Activated T-cell treated with anti-CD3 and anti-CD28 coated beads for 24 hours (primary cell): Measurements from ENCODE around the gene FAM222B.
"Not testable (repeated sequence)": the region's sequence is repeated elsewhere in the genome, so short reads cannot be mapped to it uniquely, and the experiment has no call there.

ENCODE experiments used
- DNase-seq: peaks from one replicate; pipeline ENCODE4 v3.0.0-alpha.2; 2020; ENCODE audit warnings: low read depth

The FAM222B gene

DNA sequence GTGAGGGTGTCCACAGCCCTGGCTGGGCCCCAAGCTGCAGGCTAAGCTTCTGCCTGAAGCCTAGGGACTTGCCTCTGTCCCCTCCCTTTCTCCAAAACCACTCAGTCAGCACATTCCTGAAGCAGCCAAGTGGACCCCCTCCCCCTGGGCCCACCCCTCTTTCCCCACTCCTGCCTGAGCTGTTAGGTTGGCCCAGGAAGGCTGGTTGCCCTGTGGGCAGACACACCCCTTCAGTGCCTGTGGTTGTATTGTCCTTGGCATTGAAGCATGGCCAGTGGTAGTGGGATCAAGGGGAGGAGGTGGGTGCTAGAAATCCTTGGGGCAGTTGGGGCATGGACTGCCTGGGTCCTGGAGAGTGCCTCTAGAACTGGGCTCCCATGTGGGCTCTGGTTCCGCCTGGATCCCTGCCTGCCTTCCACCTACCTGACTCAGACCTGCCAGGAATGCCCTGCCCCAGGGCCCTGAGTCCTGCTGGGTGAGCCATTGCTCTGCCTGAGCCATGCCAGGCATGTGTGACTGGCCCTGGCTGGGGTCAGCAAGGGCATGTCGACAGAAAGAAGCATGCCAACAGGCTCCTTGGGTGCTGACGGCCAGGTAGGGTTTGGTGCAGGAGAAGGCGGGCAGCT lies 96.7 kb downstream of the FAM222B start:
- no peak for DNase-seq

DNA sequence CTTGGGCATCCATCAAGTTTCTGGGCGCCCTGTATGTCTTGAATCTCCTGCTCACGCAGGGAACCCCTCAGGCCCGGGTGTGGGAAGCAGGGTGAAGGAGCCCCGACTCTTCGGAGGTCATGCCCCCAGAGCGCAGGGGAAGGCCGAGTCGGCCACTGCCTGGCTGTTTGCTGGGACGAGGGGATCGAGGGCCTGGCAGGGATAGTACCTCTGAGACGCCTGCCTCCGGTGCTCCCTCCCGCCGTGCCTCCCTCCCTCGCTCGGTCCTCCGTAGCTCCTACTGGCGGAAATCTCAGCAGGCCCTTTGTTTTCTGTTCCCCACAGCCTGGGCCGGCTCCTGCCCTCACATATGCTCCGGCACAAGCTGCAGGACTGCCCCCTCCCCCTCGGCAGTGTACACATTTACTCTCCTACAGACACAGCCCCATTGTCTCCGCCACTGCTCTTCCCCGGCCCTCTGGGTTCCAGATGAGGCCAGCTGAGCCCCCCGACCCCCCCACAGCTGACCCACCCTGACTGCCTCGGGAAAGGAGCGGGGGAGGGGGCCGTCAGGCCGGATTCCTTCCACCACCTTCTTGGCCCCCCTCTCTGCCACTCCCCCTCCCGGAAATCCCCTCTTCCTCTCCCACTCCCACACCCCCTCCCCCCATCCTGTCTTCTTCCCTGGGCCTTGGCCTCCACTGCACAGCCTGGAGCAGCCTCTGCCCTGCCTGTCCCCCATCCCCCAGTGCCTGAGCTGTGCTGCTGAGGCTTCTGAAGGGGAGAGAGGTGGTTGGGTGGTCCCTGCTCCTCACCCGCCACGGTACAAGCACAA lies 97.4 kb downstream of the FAM222B start:
- no peak for DNase-seq

DNA sequence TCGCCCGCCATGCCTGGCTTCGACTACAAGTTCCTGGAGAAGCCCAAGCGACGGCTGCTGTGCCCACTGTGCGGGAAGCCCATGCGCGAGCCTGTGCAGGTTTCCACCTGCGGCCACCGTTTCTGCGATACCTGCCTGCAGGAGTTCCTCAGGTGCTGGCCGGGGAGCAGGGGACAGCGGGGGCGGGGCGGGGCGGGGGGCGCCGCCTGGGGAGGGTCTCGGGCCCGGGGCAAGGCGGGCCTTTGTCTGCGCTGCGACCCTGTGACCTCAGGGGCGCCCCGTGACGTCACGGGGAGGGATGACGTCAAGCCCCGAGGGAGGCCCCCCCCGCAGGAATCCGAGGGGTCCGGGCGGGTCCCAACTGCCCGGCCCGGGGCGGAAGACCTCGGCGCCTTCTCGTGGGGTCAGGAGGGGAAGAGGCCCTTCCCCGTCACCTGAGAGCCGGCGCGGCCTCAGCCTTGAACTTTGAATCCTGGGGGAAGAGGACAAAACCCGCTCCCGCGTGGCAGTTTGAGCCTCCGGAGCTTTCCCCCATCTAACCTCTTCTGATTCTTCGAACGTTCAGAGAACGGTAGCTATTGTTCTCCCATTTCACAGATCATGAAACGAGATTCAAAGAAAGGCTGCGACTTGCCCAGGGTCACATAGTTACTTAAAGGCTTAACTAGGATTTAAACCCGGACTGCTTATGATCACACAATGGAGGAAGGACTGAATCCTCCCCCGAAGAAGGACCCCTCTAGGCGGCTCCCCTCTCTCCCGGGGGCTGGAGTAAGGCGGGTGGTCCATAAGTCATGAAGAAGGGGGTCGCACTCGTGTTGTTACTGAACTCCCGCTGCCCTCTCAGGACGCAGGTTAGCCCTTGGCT lies 98.3 kb downstream of the FAM222B start:
- DNase-seq, result peak; percentile 62

DNA sequence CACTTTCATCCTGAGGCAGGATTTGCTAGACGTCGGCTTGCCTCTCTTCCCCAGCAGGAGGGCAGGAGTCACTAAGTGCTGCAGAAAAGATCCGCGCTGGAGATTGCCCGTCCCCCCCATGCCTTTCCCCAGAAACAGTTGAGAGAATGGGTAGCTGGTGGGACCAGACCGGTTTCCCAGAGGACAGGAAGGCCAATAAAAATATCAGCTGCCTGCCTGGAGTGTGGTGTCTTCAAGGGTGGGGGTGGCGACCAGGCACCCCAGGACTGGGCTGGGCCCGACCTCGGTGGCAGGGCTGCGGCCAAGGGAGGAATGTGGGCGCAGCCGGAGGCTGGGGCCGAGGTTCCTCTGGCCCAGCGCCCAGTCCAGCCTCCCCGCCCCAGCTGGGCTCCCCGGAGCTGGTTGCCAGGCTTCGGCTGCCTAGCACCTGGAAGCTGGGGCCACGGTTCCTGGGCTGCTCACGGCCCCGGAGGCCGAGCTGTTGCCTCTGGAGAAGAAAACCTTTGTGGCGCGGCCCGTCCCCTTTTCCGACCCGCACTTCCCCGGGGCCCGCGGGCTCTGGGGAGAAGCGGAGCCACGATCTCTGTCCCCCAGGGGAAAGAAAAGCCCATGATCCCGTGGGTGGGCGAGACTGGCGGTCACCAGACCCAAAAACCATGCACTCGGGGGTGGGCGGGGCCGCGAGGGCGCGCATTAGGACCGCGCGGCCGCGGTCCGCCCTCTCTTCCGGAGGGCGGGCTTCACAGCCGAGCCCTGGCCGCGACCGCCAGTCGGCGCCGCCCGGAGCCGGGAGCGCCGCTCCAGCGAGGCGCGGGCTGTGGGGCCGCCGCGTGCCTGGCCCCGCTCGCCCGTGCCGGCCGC lies 99.1 kb downstream of the FAM222B start, which contains the start of gene TRAF4:
TRAF4 (plus strand) TSS at position 769 of the 861 bp plus-strand sequence. CDS start 102 bp downstream, outside the sequence.
- peak; percentile 70 for DNase-seq

DNA sequence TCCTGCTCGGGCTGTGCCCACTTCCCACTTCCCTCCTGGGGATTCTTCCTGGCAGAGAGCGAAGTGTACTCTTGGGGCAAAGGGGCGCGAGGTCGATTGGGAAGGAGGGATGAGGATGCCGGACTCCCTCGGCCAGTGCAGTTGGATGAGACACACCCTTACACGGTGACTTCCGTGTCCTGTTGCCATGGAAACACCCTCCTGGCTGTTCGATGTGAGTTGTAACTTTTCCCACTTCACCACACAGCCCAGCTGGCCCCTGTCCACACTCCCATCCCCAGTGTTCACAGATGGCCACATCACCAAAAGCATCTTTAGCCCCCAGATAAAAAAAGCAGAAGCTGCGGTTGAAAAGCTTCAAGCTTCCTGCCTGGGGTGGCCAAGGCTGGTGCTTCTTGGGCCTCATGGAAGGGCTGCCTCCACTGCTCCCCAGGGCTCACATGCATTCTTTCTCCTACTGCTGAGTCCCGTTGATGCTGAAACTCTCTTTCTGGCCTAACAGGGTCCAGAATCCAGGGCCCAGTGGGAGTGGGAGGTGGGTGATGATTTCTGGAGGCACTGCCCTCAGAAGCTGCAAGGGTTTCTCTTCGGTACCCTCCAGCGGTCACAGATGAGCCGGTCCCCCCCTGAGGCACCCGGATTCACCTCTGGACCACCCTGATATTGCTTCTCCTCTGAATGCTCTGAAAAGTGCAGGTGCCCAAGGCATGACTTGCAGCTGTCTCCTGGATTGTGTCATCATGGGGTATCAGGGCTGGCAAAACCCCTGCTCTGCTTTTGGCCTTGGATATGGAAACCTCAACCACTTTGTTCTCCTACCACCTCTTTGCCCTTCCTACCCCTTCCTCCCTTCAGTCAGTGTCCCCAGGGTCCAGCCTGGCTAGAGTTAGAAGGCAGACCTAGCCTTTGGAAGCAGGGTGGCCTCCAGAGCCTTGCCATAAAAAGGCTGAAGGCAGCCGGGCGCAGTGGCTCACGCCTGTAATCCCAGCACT lies 100.9 kb downstream of the FAM222B start:
- no peak for DNase-seq

DNA sequence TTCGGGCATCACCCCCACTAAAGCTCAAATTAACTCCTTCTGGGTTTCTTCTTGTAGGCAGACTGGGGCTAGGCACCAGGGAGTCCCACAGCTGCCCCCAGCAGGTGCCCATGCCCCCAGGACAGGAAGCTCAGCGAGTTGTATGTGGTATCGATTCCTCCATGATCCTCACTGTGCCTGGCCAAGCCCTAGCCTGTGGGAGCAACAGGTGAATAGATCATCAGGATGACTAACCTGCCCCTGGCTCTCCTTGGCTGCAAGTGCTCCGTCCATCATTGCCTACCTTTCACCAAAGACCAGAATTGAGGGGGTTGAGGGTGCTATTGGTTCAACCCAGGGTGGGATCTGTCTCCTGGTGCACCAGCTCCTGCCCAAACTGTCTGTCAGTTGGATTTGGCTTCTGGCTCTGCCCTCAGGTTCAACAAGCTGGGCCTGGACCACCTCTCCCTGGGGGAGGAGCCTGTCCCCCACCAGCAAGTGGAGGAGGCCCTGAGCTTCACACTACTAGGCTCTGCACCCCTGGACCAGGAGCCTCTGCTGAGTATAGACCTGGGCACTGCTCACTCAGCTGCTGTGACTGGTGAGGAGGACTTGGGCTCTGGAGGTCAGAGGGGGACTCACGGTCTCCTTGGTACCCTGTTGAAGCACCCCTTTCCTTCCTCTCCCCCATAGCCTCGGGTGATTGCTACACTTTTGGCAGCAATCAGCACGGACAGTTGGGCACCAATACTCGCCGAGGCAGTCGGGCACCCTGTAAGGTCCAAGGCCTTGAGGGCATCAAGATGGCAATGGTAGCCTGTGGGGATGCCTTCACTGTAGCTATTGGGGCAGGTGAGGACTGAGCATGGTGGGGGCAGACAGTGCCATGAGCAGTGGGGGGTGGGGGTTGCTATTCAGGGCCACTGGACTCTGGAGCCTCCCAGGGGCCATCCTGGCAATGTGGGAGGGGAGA lies 101.9 kb downstream of the FAM222B start:
- DNase-seq, result no peak

DNA sequence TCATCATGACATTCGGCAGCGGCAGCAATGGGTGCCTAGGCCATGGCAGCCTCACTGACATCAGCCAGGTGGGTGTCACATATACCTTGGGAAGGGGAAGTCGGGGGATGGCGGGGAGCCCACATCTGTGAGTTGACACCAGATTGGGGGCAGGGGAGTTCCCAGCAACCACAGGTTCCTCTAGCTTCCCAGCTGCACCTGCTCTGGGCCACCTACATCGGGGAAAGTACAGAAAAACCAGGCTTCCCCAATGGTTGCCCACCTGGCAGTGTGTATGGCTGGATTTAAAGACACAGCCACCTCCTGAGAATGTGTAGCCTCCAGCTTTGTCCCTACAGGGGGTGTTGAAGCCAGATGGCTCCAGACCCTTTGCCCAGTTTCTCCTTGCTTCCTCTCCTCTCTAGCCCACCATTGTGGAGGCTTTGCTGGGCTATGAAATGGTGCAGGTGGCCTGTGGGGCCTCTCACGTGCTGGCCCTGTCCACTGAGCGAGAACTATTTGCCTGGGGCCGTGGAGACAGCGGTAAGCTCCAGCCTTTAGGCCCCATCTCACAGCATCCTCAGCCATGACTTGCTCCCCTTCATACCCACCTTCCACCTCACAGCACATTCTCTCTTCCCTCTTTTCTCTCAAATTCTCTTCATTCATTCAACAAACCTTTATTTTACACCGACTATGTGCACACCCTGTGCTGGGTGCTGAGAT lies 103.8 kb downstream of the FAM222B start:
- DNase-seq, result no peak

DNA sequence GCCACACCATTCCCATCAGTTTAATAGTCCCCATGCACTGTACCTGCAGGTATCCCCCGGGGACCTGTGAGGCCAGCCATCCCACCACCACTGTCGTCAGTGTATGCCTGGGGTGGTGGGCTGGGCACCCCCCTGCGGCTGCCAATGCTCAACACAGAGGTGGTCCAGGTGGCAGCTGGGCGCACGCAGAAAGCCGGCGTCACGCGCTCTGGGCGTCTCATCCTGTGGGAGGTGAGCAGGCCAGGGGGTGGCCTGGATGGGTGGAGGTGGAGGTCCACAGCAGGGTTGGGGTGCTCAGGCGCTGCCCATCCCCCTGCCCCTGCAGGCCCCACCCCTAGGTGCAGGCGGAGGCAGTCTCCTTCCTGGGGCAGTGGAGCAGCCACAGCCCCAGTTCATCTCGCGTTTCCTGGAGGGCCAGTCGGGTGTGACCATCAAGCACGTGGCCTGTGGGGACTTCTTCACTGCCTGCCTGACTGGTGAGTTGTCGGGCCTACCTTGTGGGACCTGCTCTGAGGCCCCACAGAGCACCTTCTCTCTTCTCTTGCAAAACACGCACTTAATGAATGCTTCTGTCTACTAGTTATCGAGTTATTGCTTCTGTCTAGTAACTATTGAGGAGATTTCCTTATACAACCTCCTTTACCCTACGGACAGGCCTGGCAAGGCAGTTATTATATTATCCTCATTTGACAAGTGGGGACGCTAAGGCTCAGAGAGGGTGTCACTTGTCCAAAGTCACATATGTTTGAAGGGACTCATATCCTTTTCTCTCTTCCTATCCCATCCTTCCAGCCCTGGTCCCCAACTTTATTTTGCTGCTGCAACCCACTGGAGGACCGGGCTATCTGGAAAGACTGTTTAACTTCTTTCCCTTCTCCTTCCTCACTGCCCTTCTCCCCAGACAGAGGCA lies 104.6 kb downstream of the FAM222B start:
- no peak for DNase-seq

DNA sequence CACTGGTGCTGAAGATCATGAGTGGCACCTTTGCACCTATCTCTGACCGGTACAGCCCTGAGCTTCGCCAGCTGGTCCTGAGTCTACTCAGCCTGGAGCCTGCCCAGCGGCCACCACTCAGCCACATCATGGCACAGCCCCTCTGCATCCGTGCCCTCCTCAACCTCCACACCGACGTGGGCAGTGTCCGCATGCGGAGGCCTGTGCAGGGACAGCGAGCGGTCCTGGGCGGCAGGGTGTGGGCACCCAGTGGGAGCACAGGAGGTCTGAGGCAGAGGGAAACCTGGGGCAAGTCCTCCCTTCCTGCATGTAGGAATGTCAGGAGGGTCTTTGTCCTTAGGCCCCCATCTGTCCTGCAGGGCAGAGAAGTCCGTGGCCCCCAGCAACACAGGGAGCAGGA lies 105.3 kb downstream of the FAM222B start:
- DNase-seq, result no peak

DNA sequence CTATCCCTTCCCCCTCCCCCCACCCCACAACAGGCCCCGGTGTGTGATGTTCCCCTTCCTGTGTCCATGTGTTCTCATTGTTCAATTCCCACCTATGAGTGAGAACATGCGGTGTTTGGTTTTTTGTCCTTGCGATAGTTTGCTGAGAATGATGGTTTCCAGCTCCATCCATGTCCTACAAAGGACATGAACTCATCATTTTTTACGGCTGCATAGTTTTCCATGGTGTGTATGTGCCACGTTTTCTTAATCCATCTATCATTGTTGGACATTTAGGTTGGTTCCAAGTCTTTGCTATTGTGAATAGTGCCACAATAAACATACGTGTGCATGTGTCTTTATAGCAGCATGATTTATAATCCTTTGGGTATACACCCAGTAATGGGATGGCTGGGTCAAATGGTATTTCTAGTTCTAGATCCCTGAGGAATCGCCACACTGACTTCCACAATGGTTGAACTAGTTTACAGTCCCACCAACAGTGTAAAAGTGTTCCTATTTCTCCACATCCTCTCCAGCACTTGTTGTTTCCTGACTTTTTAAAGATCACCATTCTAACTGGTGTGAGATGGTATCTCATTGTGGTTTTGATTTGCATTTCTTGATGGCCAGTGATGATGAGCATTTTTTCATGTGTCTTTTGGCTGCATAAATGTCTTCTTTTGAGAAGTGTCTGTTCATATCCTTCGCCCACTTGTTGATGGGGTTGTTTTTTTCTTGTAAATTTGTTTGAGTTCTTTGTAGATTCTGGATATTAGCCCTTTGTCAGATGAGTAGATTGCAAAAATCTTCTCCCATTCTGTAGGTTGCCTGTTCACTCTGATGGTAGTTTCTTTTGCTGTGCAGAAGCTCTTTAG lies 106.4 kb downstream of the FAM222B start:
- not testable (repeated sequence) for DNase-seq

DNA sequence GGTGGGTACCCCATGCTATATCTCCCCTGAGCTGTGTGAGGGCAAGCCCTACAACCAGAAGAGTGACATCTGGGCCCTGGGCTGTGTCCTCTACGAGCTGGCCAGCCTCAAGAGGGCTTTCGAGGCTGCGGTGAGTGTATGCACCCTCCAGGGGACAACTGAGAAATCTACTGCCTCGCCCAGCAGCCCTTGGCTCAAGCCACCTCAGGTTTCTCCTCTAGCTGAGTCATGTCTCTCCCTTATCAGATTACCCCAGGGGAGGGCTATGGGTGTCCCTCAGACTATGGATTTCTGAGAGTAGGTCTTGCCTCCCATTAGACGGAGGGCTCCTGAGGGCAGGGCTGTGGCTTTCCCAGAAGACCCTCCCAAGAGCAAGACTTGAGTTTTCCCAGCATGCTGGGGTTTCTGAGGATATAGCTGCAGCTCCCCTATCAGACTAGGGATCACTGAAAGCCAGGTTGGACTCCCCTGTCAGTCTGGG lies 107.3 kb downstream of the FAM222B start:
- no peak for DNase-seq

DNA sequence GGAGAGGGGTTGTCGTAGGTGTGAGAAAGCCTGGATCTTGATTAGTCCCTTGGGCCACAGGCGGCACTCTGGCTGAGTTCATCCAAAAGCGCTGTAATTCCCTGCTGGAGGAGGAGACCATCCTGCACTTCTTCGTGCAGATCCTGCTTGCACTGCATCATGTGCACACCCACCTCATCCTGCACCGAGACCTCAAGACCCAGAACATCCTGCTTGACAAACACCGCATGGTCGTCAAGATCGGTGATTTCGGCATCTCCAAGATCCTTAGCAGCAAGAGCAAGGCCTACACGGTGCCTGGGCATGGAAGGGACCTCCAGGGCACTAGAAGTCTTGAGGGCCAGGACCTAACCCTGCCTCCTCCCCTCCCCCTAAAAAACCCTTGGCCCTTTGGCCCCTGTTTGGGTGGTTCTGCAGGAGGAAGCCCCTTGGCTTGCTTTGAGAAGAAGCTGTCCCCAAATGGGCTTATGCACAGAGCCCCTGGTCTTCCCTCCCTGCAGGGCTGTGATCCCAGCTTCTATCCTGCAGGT lies 107.8 kb downstream of the FAM222B start:
- no peak for DNase-seq

DNA sequence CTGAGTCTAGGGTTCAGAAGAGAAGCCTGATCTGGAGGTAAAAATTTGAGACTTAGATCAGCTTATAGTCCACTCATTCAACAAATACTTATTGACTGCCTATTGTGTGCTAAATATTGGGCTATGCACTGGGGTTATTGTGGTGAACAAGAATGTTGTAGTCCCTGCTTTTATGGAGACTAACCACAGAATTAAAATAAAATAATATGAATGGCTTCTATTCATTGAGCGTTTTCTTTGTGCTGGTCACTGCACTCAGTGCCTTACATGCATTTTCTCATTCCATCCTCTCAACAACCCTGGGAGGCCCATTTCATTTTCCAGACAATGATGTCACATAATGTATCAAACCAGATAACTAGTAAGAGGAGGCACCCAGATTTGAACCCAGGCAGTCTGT lies 109.2 kb downstream of the FAM222B start:
- DNase-seq, result no peak

DNA sequence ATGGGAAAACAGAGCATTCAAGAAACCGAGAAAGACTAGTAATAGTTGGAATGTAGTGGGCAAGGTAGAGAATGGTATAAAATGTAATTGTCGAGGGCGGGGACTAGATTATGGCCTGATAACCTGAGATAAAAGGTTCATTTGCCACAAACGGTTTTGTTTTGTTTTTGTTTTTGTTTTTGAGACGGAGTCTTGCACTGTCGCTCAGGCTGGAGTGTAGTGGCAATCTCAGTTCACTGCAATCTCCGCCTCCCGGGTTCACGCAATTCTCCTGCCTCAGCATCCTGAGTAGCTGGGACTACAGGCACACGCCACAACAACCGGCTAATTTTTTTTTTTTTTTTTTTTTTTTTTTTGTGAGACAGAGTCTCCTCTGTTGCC lies 112.7 kb downstream of the FAM222B start:
- DNase-seq, result no peak

DNA sequence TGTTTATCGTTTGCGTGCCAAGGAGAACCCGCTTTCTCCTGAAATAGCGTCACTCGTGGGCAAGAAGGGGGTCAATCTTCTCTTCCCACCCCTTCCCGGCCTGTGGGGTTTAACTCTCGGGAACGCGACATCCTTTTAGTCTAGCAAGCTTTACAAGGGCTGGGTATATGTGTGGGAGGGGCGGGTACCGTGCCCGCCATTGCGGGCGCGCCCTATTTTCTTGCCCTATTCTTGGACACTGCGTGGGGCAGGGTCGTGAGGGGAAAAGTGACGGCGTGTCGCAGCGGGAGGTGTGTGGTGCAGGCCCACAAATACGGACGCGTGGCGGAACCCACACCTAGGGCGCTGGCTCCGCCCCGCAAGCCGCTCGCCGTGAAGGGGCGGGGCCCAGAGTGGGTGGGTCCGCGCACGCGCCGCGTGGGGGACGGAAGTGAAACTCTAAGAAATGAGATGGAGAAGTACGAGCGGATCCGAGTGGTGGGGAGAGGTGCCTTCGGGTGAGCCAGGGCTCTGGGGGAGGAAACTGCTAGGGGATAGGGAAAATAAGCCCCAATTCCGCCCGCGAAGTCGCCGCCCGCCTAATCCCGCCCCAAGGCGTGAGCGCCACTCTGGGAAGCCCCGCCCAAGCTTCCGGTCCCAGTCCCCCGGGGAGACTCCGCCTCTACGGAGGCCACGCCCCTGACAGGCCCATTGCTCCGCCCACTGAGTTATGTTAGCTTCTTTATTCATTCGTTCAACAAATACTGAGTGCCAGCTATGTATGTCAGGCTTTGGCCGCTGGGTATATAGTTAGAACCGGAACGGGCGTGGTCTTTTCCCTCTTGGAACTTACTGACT lies 114.0 kb downstream of the FAM222B start, which contains the start of gene NEK8:
NEK8 (plus strand) TSS at position 425 of the 837 bp plus-strand sequence; CDS start at position 451, 26 bp downstream.
- peak; percentile 97 for DNase-seq
